ENCODE measurements around the gene PHYKPL.

- TF ChIP-seq CTCF (IDR thresholded peaks at IDR 0.05; ENCODE audit: insufficient read depth, low read length, poor library complexity, severe bottlenecking): no peak
- TF ChIP-seq EZH2phosphoT487 (conservative IDR thresholded peaks at IDR 0.05; ENCODE audit: low read length): no peak
Measured at GRCh38 chr5:178278358-178279023, 45.9 kb upstream of the PHYKPL start.
